Measurements from ENCODE around the gene ATAD3C. TPM values are rescaled to one million over a fixed set of nuclear protein-coding genes. Genes with fewer than 3 reads are reported as not detected.
"Not testable (repeated sequence)": the region's sequence is repeated elsewhere in the genome, so short reads cannot be mapped to it uniquely, and the experiment has no call there.

ATAD3C gene
- total and polyA plus RNA-seq, 2 of the 8 experiments (the other 6 are each of a cell fraction or from before 2014, with no cell fraction given): 2.0 to 2.7 TPM

GRCh38 chr1:1508775-1509464 lies 59.4 kb downstream of the ATAD3C start:
- H3K36me3 ChIP-seq (ENCODE audit: control insufficient read depth in 2 of 4, insufficient read depth in 4 of 4, low read length in 3 of 4); H3K18ac ChIP-seq (ENCODE audit: extremely low read depth, low read length); H3K56ac ChIP-seq (replicated peaks; ENCODE audit: insufficient read length, low read depth, low read length); H2BK5ac ChIP-seq (ENCODE audit: low read depth, low read length); H3K14ac ChIP-seq (ENCODE audit: insufficient read length); POLR2A ChIA-PET (ENCODE audit: partially characterized antibody); H4K91ac ChIP-seq (replicated peaks; ENCODE audit: insufficient read length, low read length); DNase-seq (ENCODE audit: low read depth in 1 of 2, low spot score in 2 of 2); H3K4me2 ChIP-seq (ENCODE audit: insufficient read depth in 1 of 2, low read depth in 2 of 2, low read length in 2 of 2); H3K79me2 ChIP-seq (ENCODE audit: control insufficient read depth in 1 of 2, insufficient read depth in 2 of 2, low read length in 2 of 2); H4K5ac ChIP-seq (ENCODE audit: insufficient read length, low read depth, low read length); H2AK5ac ChIP-seq (ENCODE audit: low read depth, low read length); H3K23me2 ChIP-seq (ENCODE audit: low read depth, low read length); H3K27me3 ChIP-seq (replicated peaks in 1 of 4; ENCODE audit: control insufficient read depth in 3 of 4, extremely low read depth in 1 of 4, insufficient read depth in 3 of 4, low read length in 3 of 4); H3K4ac ChIP-seq (replicated peaks; ENCODE audit: insufficient read length, low read depth, low read length); H4K20me1 ChIP-seq (replicated peaks in 1 of 2; ENCODE audit: control insufficient read depth in 1 of 2, insufficient read depth in 2 of 2, low read length in 2 of 2); H3K27ac ChIP-seq (ENCODE audit: low read depth, low read length); H2BK120ac ChIP-seq (replicated peaks; ENCODE audit: low read depth, low read length); H3K9me3 ChIP-seq (ENCODE audit: insufficient read depth in 2 of 2, low read depth in 1 of 2, low read length in 1 of 2); H3K4me1 ChIP-seq (replicated peaks in 1 of 4; ENCODE audit: control insufficient read depth in 3 of 4, insufficient read depth in 4 of 4, low read length in 3 of 4); H2AFZ ChIP-seq (ENCODE audit: low read length); FAIRE-seq; H2BK12ac ChIP-seq (ENCODE audit: low read depth, low read length); H4K8ac ChIP-seq (ENCODE audit: extremely low read depth, insufficient read depth, low read length); H3K23ac ChIP-seq (ENCODE audit: insufficient read length); H2BK15ac ChIP-seq (ENCODE audit: low read length); H3K4me3 ChIP-seq (ENCODE audit: extremely low read depth in 1 of 4, insufficient read depth in 2 of 4, low read depth in 3 of 4, low read length in 4 of 4); H2BK20ac ChIP-seq (ENCODE audit: low read length); CTCF ChIA-PET (ENCODE audit: partially characterized antibody); H3K79me1 ChIP-seq (ENCODE audit: low read depth, low read length); H3K9ac ChIP-seq (replicated peaks in 1 of 4; ENCODE audit: extremely low read depth in 1 of 4, low read depth in 3 of 4, low read length in 3 of 4): not testable (repeated sequence)
- 93% methylated on average over 16 of the region's 34 CpGs; no CpG with 5 or more reads in 1 of the 2 experiments for WGBS, 2 experiments (ENCODE audit: extremely low coverage in 1 of 2, insufficient coverage in 1 of 2, insufficient read length in 1 of 2, insufficient replicate concordance in 2 of 2, low coverage in 1 of 2, low lambda C conversion rate in 2 of 2, missing lambda C conversion rate in 1 of 2)

- H2BK5ac ChIP-seq (ENCODE audit: low read depth, low read length); H4K20me1 ChIP-seq (replicated peaks in 1 of 2; ENCODE audit: control insufficient read depth in 1 of 2, insufficient read depth in 2 of 2, low read length in 2 of 2); POLR2A ChIA-PET (ENCODE audit: partially characterized antibody); H4K91ac ChIP-seq (replicated peaks; ENCODE audit: insufficient read length, low read length); H3K27ac ChIP-seq (ENCODE audit: low read depth, low read length); H3K4me1 ChIP-seq (replicated peaks in 1 of 4; ENCODE audit: control insufficient read depth in 3 of 4, insufficient read depth in 4 of 4, low read length in 3 of 4); H2BK12ac ChIP-seq (ENCODE audit: low read depth, low read length); H3K9me3 ChIP-seq (ENCODE audit: insufficient read depth in 2 of 2, low read depth in 1 of 2, low read length in 1 of 2); H3K27me3 ChIP-seq (replicated peaks in 1 of 4; ENCODE audit: control insufficient read depth in 3 of 4, extremely low read depth in 1 of 4, insufficient read depth in 3 of 4, low read length in 3 of 4); H3K79me2 ChIP-seq (ENCODE audit: control insufficient read depth in 1 of 2, insufficient read depth in 2 of 2, low read length in 2 of 2); H4K5ac ChIP-seq (ENCODE audit: insufficient read length, low read depth, low read length); DNase-seq (ENCODE audit: low read depth in 1 of 2, low spot score in 2 of 2); H3K14ac ChIP-seq (ENCODE audit: insufficient read length); CTCF ChIA-PET (ENCODE audit: partially characterized antibody); H3K56ac ChIP-seq (replicated peaks; ENCODE audit: insufficient read length, low read depth, low read length); H3K79me1 ChIP-seq (ENCODE audit: low read depth, low read length); H3K4me3 ChIP-seq (ENCODE audit: extremely low read depth in 1 of 4, insufficient read depth in 2 of 4, low read depth in 3 of 4, low read length in 4 of 4); H2AFZ ChIP-seq (ENCODE audit: low read length); H3K36me3 ChIP-seq (ENCODE audit: control insufficient read depth in 2 of 4, insufficient read depth in 4 of 4, low read length in 3 of 4); H3K4ac ChIP-seq (replicated peaks; ENCODE audit: insufficient read length, low read depth, low read length); H3K23me2 ChIP-seq (ENCODE audit: low read depth, low read length); H2AK5ac ChIP-seq (ENCODE audit: low read depth, low read length); H2BK20ac ChIP-seq (ENCODE audit: low read length); H3K18ac ChIP-seq (ENCODE audit: extremely low read depth, low read length); H3K4me2 ChIP-seq (ENCODE audit: insufficient read depth in 1 of 2, low read depth in 2 of 2, low read length in 2 of 2); H2BK120ac ChIP-seq (replicated peaks; ENCODE audit: low read depth, low read length); FAIRE-seq; H3K23ac ChIP-seq (ENCODE audit: insufficient read length); H3K9ac ChIP-seq (replicated peaks in 1 of 4; ENCODE audit: extremely low read depth in 1 of 4, low read depth in 3 of 4, low read length in 3 of 4); H4K8ac ChIP-seq (ENCODE audit: extremely low read depth, insufficient read depth, low read length); H2BK15ac ChIP-seq (ENCODE audit: low read length): not testable (repeated sequence)
- WGBS, 2 experiments (ENCODE audit: extremely low coverage in 1 of 2, insufficient coverage in 1 of 2, insufficient read length in 1 of 2, insufficient replicate concordance in 2 of 2, low coverage in 1 of 2, low lambda C conversion rate in 2 of 2, missing lambda C conversion rate in 1 of 2): 97% methylated on average over 10 of the region's 21 CpGs; no CpG with 5 or more reads in 1 of the 2 experiments
Observed at GRCh38 chr1:1509465-1509850, 60.0 kb downstream of the ATAD3C start.

Data from H1 (cell line).